SK-N-SH (cell line): ENCODE measurements around the gene TRPM8. TPM values are rescaled to one million over a fixed set of nuclear protein-coding genes. Genes with fewer than 3 reads are reported as not detected.

Source experiments
- CTCF ChIA-PET: fragments of 300-600, 350-600 bp; formaldehyde crosslinking; extraction: SDS; loops from one replicate; lab custom pipeline; 2021; lab: Yijun Ruan, JAX
- POLR2A ChIA-PET: fragments of 350-600 bp; sonication (Branson Sonifier 250); formaldehyde crosslinking; extraction: SDS; loops from one replicate; lab custom pipeline; 2020; ENCODE audit warnings: antibody characterized with exemption, inconsistent platforms; lab: Yijun Ruan, JAX
- DNase-seq: peaks from one replicate; pipeline ENCODE4 v3.0.0; 2012
- H2AFZ ChIP-seq: fragments of 200-600 bp; sonication (generic); 2 replicates; pipeline ENCODE4 v1.8.1; 2016; ENCODE audit warnings: antibody characterized with exemption, mild to moderate bottlenecking, low read depth
- H3F3A ChIP-seq: fragments of 200-600 bp; sonication (generic); replicated peaks from 2 replicates; pipeline ENCODE3; 2016; ENCODE audit warnings: antibody characterized with exemption, mild to moderate bottlenecking; ENCODE audit not compliant: insufficient read depth
- H3K27ac ChIP-seq, 2 experiments: fragments of 200-500 bp in 1 of 2; fragments of 200-600 bp in 1 of 2; sonication (Bioruptor generic) in 1 of 2; sonication (generic), shearing (Covaris generic) in 1 of 2; 2 replicates each; pipeline versions ENCODE4 v1.5.1 to v1.6.1; 2014 to 2016; ENCODE audit warnings: low read depth in 2 of 2, inconsistent platforms in 1 of 2, low read length in 1 of 2, mild to moderate bottlenecking in 1 of 2, mixed read lengths in 1 of 2
- H3K27me3 ChIP-seq: fragments of 200-600 bp; sonication (generic), shearing (Covaris generic); 2 replicates; pipeline ENCODE4 v1.6.1; 2016; ENCODE audit warnings: mixed run types; ENCODE audit not compliant: insufficient read depth
- H3K36me3 ChIP-seq, 2 experiments: fragments of 200-500 bp in 1 of 2; fragments of 200-600 bp in 1 of 2; sonication (Bioruptor generic) in 1 of 2; sonication (generic) in 1 of 2; replicated peaks in 1 of 2; 2 replicates each; pipeline versions ENCODE3 to v1.5.1; 2014 to 2016; ENCODE audit warnings: low read length in 1 of 2, mild to moderate bottlenecking in 1 of 2; ENCODE audit not compliant: insufficient read depth in 2 of 2, control insufficient read depth in 1 of 2
- H3K4me1 ChIP-seq, 2 experiments: fragments of 200-500 bp in 1 of 2; fragments of 200-600 bp in 1 of 2; sonication (Bioruptor generic) in 1 of 2; sonication (generic), shearing (Covaris generic) in 1 of 2; 2 replicates each; pipeline versions ENCODE4 v1.5.1 to v1.6.1; 2014 to 2016; ENCODE audit warnings: low read depth in 1 of 2, low read length in 1 of 2, mixed run types in 1 of 2; ENCODE audit not compliant: insufficient read depth in 2 of 2, control insufficient read depth in 1 of 2
- H3K4me2 ChIP-seq: fragments of 200-600 bp; sonication (generic), shearing (Covaris generic); 2 replicates; pipeline ENCODE4 v1.6.1; 2017; ENCODE audit warnings: mixed run types
- H3K4me3 ChIP-seq, 2 experiments: fragments of 200-500 bp in 1 of 2; fragments of 200-600 bp in 1 of 2; sonication (Bioruptor generic) in 1 of 2; sonication (generic), shearing (Covaris generic) in 1 of 2; 2 replicates each; pipeline versions ENCODE4 v1.5.1 to v1.8.1; 2014 to 2016; ENCODE audit warnings: low read depth in 2 of 2, inconsistent platforms in 1 of 2, low read length in 1 of 2, mild to moderate bottlenecking in 1 of 2, mixed read lengths in 1 of 2, moderate library complexity in 1 of 2
- H3K79me2 ChIP-seq: fragments of 200-600 bp; sonication (generic); 2 replicates; pipeline ENCODE4 v1.8.1; 2017; ENCODE audit warnings: mild to moderate bottlenecking; ENCODE audit not compliant: insufficient read depth
- H3K9ac ChIP-seq: fragments of 200-600 bp; sonication (generic); 2 replicates; pipeline ENCODE4 v1.6.1; 2017; ENCODE audit warnings: mixed run types
- H3K9me2 ChIP-seq: fragments of 200-600 bp; sonication (generic); 2 replicates; pipeline ENCODE4 v1.6.1; 2017; ENCODE audit warnings: mixed run types
- H3K9me3 ChIP-seq: fragments of 200-600 bp; sonication (generic); 2 replicates; pipeline ENCODE4 v1.6.1; 2017; ENCODE audit warnings: mixed run types, mild to moderate bottlenecking, moderate library complexity
- H4K20me1 ChIP-seq: fragments of 200-600 bp; sonication (generic); 2 replicates; pipeline ENCODE4 v1.6.1; 2017; ENCODE audit warnings: mild to moderate bottlenecking, mixed run types; ENCODE audit not compliant: insufficient read depth
- CTCF ChIP-seq: fragments of 200-600 bp; sonication (generic); IDR thresholded peaks from 2 replicates; pipeline ENCODE4 v1.6.1; 2017; ENCODE audit warnings: antibody characterized with exemption, mild to moderate bottlenecking, moderate library complexity
- FOSL2 ChIP-seq: IDR thresholded peaks from 2 replicates; pipeline ENCODE4 v1.4.0; 2012; ENCODE audit warnings: low read depth, mild to moderate bottlenecking, moderate library complexity, borderline replicate concordance
- FOXM1 ChIP-seq: IDR thresholded peaks from 2 replicates; pipeline ENCODE4 v1.4.0; 2012; ENCODE audit warnings: low read depth, mild to moderate bottlenecking
- MEF2A ChIP-seq: IDR thresholded peaks from 2 replicates; pipeline ENCODE4 v1.4.0; 2012; ENCODE audit warnings: low read depth, borderline replicate concordance
- MXI1 ChIP-seq: IDR thresholded peaks from 2 replicates; pipeline ENCODE4 v1.6.1; 2012; ENCODE audit warnings: mild to moderate bottlenecking, low read depth, low read length, improper control_type of control experiment
- POLR2AphosphoS5 ChIP-seq: IDR thresholded peaks from 2 replicates; pipeline ENCODE4 v1.6.1; 2012; ENCODE audit warnings: low read depth, low read length
- RCOR1 ChIP-seq: fragments of 150-350 bp; IDR thresholded peaks from 2 replicates; pipeline ENCODE4 v1.6.1; 2017; ENCODE audit warnings: antibody characterized with exemption, low read length
- RFX5 ChIP-seq: IDR thresholded peaks from 2 replicates; pipeline ENCODE4 v1.6.1; 2012; ENCODE audit warnings: mild to moderate bottlenecking, improper control_type of control experiment, low read length
- SIN3A ChIP-seq: IDR thresholded peaks from 2 replicates; pipeline ENCODE4 v1.6.1; 2012; ENCODE audit warnings: low read depth, mild to moderate bottlenecking, low read length, moderate library complexity, borderline replicate concordance
- TAF1 ChIP-seq: IDR thresholded peaks from 2 replicates; pipeline ENCODE4 v1.6.1; 2012; ENCODE audit warnings: low read depth, mild to moderate bottlenecking, low read length, moderate library complexity, borderline replicate concordance
- TEAD4 ChIP-seq: IDR thresholded peaks from 2 replicates; pipeline ENCODE4 v1.4.0; 2012; ENCODE audit warnings: mild to moderate bottlenecking, borderline replicate concordance; ENCODE audit not compliant: insufficient read depth
- USF2 ChIP-seq: fragments of 150-350 bp; IDR thresholded peaks from 2 replicates; pipeline ENCODE4 v1.6.1; 2017; ENCODE audit warnings: antibody characterized with exemption, low read length, low read depth, borderline replicate concordance
- YY1 ChIP-seq: IDR thresholded peaks from 2 replicates; pipeline ENCODE4 v1.4.0; 2012; ENCODE audit warnings: low read depth, mild to moderate bottlenecking
- ZBTB33 ChIP-seq: IDR thresholded peaks from 2 replicates; pipeline ENCODE4 v1.4.0; 2012; ENCODE audit warnings: low read depth, borderline replicate concordance
- WGBS: methylation state at CpG from one replicate; pipeline ENCODE4 v1.1.6; 2017; ENCODE audit warnings: low lambda C conversion rate; 5-methylcytosine and 5-hydroxymethylcytosine counted together
- polyA plus RNA-seq, 3 experiments: library from polyadenylated mRNA; depleted of rRNA; stranded (reverse); fragments of >200 nt; gene quantifications; 2 replicates each; pipeline ENCODE4 v1.2.3, GENCODE V29; 2012
- TF ChIP-seq, protein P1 (sequence below): IDR thresholded peaks from 2 replicates; pipeline ENCODE4; 2012
- TF ChIP-seq, protein P2 (sequence below): IDR thresholded peaks from 2 replicates; pipeline ENCODE4 v1.6.1; 2012; ENCODE audit warnings: mild to moderate bottlenecking, low read depth, low read length, moderate library complexity

TRPM8 gene
- polyA plus RNA-seq, 1 of the 3 experiments (the other 2 are of a cell fraction) = 0.85 TPM

GRCh38 chr2:234033885-234034284, 116.7 kb downstream of the TRPM8 start (continued):
- TF ChIP-seq CTCF (no peak), POLR2AphosphoS5 (no peak), RCOR1 (no peak)

DNA sequence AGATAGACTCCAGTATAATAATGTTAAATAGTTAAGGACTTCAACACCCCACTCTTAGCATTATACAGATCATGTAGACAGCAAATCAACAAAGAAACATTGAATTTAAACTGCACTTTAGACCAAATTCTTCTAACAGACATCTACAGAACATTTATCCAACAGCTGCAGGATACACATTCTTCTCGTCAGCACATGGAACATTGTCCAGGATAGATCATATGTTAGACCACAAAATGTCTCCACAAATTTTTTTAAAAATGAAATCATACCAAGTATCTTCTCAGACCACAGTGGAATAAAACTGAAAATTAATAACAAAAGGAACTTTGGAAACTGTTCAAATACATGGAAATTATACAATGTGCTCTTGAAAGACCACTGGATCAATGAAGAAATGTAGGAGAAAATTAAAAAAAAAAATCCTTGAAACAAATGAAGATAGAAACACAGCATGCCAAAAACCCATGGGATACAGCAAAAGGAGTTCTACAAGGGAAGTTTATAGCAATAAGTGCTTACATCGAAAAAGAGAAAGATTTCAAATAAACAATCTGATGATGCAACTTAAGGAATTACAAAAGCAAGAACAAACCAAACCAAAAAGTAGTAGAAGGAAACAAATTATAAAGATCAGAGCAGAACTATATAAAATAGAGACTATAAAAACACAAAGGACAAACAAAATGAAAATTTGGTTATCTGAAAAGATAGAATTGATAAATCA, 121.1 kb downstream of the TRPM8 start:
- no peaks in the 10 kb centered on the region for H3K27me3 ChIP-seq
- no peak overlapping the region for H3K4me3 ChIP-seq
- WGBS = 84% methylated on average over 2 of the region's 2 CpGs
- POLR2A ChIA-PET = no interaction called here
- H3K36me3 ChIP-seq = no peaks in the 10 kb centered on the region
- H2AFZ ChIP-seq = no peak overlapping the region
- peaks cover 2% of the 10 kb centered on the region for H3F3A ChIP-seq
- H3K9ac ChIP-seq = no peak overlapping the region
- H3K79me2 ChIP-seq = no peaks in the 10 kb centered on the region
- H3K9me3 ChIP-seq = 0 out of 2 replicates have a peak, but pooled peaks cover 4% of the 10 kb centered on the region
- no peak for TF ChIP-seq FOSL2
- TF ChIP-seq TAF1 = no peak
- TF ChIP-seq RFX5 = no peak
- TF ChIP-seq, protein P1, sequence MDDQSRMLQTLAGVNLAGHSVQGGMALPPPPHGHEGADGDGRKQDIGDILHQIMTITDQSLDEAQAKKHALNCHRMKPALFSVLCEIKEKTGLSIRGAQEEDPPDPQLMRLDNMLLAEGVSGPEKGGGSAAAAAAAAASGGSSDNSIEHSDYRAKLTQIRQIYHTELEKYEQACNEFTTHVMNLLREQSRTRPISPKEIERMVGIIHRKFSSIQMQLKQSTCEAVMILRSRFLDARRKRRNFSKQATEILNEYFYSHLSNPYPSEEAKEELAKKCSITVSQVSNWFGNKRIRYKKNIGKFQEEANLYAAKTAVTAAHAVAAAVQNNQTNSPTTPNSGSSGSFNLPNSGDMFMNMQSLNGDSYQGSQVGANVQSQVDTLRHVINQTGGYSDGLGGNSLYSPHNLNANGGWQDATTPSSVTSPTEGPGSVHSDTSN = no peak
- TF ChIP-seq, protein P2, sequence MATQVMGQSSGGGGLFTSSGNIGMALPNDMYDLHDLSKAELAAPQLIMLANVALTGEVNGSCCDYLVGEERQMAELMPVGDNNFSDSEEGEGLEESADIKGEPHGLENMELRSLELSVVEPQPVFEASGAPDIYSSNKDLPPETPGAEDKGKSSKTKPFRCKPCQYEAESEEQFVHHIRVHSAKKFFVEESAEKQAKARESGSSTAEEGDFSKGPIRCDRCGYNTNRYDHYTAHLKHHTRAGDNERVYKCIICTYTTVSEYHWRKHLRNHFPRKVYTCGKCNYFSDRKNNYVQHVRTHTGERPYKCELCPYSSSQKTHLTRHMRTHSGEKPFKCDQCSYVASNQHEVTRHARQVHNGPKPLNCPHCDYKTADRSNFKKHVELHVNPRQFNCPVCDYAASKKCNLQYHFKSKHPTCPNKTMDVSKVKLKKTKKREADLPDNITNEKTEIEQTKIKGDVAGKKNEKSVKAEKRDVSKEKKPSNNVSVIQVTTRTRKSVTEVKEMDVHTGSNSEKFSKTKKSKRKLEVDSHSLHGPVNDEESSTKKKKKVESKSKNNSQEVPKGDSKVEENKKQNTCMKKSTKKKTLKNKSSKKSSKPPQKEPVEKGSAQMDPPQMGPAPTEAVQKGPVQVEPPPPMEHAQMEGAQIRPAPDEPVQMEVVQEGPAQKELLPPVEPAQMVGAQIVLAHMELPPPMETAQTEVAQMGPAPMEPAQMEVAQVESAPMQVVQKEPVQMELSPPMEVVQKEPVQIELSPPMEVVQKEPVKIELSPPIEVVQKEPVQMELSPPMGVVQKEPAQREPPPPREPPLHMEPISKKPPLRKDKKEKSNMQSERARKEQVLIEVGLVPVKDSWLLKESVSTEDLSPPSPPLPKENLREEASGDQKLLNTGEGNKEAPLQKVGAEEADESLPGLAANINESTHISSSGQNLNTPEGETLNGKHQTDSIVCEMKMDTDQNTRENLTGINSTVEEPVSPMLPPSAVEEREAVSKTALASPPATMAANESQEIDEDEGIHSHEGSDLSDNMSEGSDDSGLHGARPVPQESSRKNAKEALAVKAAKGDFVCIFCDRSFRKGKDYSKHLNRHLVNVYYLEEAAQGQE = no peak
- TF ChIP-seq YY1 = no peak
- TF ChIP-seq USF2 = no peak
- no peak for TF ChIP-seq MXI1
- no peak for TF ChIP-seq MEF2A
- TF ChIP-seq TEAD4 = no peak
- TF ChIP-seq SIN3A = no peak
- no peak for TF ChIP-seq FOXM1
- TF ChIP-seq ZBTB33 = no peak
- no peak for TF ChIP-seq POLR2AphosphoS5
- CTCF ChIA-PET = no interaction called here
- H4K20me1 ChIP-seq = no peaks in the 10 kb centered on the region
- no peak overlapping the region for H3K27ac ChIP-seq
- no peak for DNase-seq
- H3K4me2 ChIP-seq = no peak overlapping the region
- no peaks in the 10 kb centered on the region for H3K9me2 ChIP-seq
- H3K4me1 ChIP-seq = no peaks in the 10 kb centered on the region
